ENCODE data around the gene CD300LG. TPM values are rescaled to one million over a fixed set of nuclear protein-coding genes. Genes with fewer than 3 reads are reported as not detected.

Gene CD300LG
- total RNA-seq, 1 experiment from 2014 or later, result not detected

- no peak for ATAC-seq
- Histone ChIP-seq H3K9ac (ENCODE audit: low read length) (no peak overlapping the region), H3K4me1 (ENCODE audit: control insufficient read depth in 1 of 2, insufficient read depth in 2 of 2, low read length in 2 of 2) (peaks cover 0 to 9% of the 10 kb centered on the region in 2 experiments; a peak in 2 of 4 replicates), H4K20me1 (ENCODE audit: insufficient read depth) (no peaks in the 10 kb centered on the region), H3K4me3 (replicated peaks in 1 of 2; ENCODE audit: low read depth in 1 of 2, low read length in 2 of 2) (no peak overlapping the region), H2AFZ (ENCODE audit: low read depth, low read length, poor library complexity, severe bottlenecking) (no peak overlapping the region), H3K79me2 (ENCODE audit: insufficient read depth, low read length) (no peaks in the 10 kb centered on the region), H3K4me2 (ENCODE audit: low read length) (no peak overlapping the region), H3K36me3 (ENCODE audit: control insufficient read depth in 1 of 2, insufficient read depth in 2 of 2, low read length in 2 of 2) (no peaks in the 10 kb centered on the region), H3K9me3 (ENCODE audit: control insufficient read depth in 1 of 2, insufficient read depth in 1 of 2, low read depth in 1 of 2, low read length in 2 of 2) (no peaks in the 10 kb centered on the region), H3K27me3 (ENCODE audit: insufficient read depth, low read length) (no peaks in the 10 kb centered on the region), H3K9me2 (ENCODE audit: insufficient read depth) (no peaks in the 10 kb centered on the region), H3K27ac (ENCODE audit: low read depth, low read length) (no peak overlapping the region)
- no peak for DNase-seq (ENCODE audit: low read depth, low spot score)
- TF ChIP-seq FOSL1 (IDR thresholded peaks at IDR 0.05; ENCODE audit: low read depth), result no peak
- no peak for TF ChIP-seq SIN3A (IDR thresholded peaks at IDR 0.05; ENCODE audit: low read depth)
- no peak for TF ChIP-seq EZH2phosphoT487 (IDR thresholded peaks at IDR 0.05; ENCODE audit: borderline replicate concordance)
- TF ChIP-seq ZBTB33 (IDR thresholded peaks at IDR 0.05; ENCODE audit: extremely low read depth, insufficient replicate concordance, low read length), result no peak
- TF ChIP-seq SP1 (IDR thresholded peaks at IDR 0.05; ENCODE audit: low read depth), result no peak
- no peak for TF ChIP-seq REST (IDR thresholded peaks at IDR 0.05; ENCODE audit: low read depth)
- TF ChIP-seq, protein P1, sequence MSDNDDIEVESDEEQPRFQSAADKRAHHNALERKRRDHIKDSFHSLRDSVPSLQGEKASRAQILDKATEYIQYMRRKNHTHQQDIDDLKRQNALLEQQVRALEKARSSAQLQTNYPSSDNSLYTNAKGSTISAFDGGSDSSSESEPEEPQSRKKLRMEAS (IDR thresholded peaks at IDR 0.05), result no peak
- TF ChIP-seq CTCF (IDR thresholded peaks at IDR 0.05 in 2 of 3, conservative IDR thresholded peaks at IDR 0.05 in 1 of 3; ENCODE audit: borderline replicate concordance in 1 of 3, insufficient read depth in 1 of 3, low read depth in 2 of 3, low read length in 2 of 3), result no peak
- TF ChIP-seq RAD21 (IDR thresholded peaks at IDR 0.05; ENCODE audit: low read depth), result no peak
- no peak for TF ChIP-seq JUND (IDR thresholded peaks at IDR 0.05)
- TF ChIP-seq EGR1 (IDR thresholded peaks at IDR 0.05; ENCODE audit: low read depth), result no peak
- POLR2A ChIA-PET, result interaction anchor here (0.6 kb wide), 1 partner anchor 57 kb away, joined by 3 read pairs; no protein-coding TSS in a partner anchor
- intact Hi-C loops (cut with micrococcal nuclease), result no loop called here
- RAD21 ChIA-PET (ENCODE audit: low non-redundant PET in 1 of 2, low total read pairs in 2 of 2, uncharacterized antibody in 2 of 2, unreplicated experiment in 2 of 2), result no interaction called here
- no TSS peak for BruUV-seq (replicated peaks)
- CTCF ChIA-PET, result no interaction called here
These were observed 35.9 kb downstream of the CD300LG start for GRCh38 chr17:43882761-43883415.
